ENCODE results near the gene NENF. TPM values are rescaled to one million over a fixed set of nuclear protein-coding genes. Genes with fewer than 3 reads are reported as not detected.

The NENF gene
- polyA plus RNA-seq, 1 of the 3 experiments (the other 2 are of a cell fraction), result 78.7 TPM

DNA sequence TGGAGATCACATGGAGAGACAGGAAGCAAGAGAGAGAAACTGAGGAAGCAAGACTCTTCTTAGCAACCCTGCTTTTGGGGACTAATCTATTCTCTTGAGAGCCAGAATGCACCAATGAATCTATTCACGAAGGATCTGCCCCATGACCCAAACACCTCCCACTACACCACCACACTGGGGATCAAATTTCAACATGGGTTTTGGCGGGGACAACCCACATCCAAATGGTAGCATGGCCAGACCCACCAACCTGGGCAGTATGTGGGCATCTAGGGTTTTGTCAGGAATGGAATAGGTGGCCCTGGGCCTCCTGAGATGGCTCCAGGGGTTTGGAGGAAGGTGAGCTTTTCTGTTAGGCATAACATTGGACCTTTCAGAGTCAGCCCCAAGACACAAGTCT, 33.7 kb downstream of the NENF start:
- POLR2A ChIA-PET, result no interaction called here

DNA sequence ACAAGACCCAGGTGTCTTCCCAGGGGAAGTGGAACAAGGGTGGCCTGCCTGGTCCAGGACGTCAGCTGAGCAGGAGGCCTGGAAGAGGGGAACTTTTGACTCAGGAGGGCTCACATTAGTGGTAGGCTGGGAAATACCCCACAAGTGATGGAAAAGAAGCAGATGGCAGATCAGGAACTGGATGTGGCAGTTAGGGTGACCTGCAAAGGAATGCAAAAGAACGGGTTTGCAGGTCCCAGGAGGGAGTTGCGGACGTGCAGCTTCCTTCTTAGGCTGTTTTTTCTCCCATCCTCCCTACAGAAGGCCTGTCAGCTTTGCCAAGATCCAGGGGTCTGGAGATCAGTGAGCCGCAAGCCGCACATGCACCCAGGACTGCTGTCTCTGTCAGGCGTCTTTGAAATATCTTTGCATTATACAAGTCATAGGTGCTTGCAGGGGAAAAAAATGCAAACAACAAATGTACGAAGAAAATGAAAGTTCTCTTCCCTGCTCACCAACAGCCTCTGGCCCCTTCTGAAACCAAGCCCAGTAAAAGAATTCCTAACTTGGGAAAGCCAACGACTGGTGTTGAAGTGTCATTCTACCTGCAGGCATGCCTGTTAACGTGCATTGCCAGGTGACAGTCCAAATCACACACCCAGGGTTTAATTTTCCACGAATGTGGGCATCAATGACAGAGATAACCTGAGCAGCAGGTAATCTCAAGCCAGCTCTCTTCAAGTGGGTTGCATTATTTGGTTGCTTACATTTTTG, 34.4 kb downstream of the NENF start:
- WGBS (ENCODE audit: low lambda C conversion rate), result 83% methylated on average over 11 of the region's 11 CpGs
- H3K27ac ChIP-seq (ENCODE audit: low read depth in 2 of 2, low read length in 1 of 2), result no peak overlapping the region
- H3K9ac ChIP-seq, result no peak overlapping the region
- H4K20me1 ChIP-seq (ENCODE audit: insufficient read depth), result no peaks in the 10 kb centered on the region
- TF ChIP-seq TAF1 (IDR thresholded peaks at IDR 0.05; ENCODE audit: borderline replicate concordance, low read depth, low read length) (no peak), TCF12 (IDR thresholded peaks at IDR 0.05) (no peak), RXRA (IDR thresholded peaks at IDR 0.05; ENCODE audit: borderline replicate concordance, low read depth) (no peak), GATA2 (CRISPR knock-in tag; IDR thresholded peaks at IDR 0.05) (no peak), MXI1 (IDR thresholded peaks at IDR 0.05; ENCODE audit: low read depth, low read length) (no peak), RFX5 (IDR thresholded peaks at IDR 0.05; ENCODE audit: low read length) (no peak), JUND (IDR thresholded peaks at IDR 0.05) (no peak)
- TF ChIP-seq, protein P1, sequence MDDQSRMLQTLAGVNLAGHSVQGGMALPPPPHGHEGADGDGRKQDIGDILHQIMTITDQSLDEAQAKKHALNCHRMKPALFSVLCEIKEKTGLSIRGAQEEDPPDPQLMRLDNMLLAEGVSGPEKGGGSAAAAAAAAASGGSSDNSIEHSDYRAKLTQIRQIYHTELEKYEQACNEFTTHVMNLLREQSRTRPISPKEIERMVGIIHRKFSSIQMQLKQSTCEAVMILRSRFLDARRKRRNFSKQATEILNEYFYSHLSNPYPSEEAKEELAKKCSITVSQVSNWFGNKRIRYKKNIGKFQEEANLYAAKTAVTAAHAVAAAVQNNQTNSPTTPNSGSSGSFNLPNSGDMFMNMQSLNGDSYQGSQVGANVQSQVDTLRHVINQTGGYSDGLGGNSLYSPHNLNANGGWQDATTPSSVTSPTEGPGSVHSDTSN (IDR thresholded peaks at IDR 0.05), result no peak
- TF ChIP-seq, protein P2, sequence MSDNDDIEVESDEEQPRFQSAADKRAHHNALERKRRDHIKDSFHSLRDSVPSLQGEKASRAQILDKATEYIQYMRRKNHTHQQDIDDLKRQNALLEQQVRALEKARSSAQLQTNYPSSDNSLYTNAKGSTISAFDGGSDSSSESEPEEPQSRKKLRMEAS (IDR thresholded peaks at IDR 0.05; ENCODE audit: low read depth), result no peak
- TF ChIP-seq, protein P3, sequence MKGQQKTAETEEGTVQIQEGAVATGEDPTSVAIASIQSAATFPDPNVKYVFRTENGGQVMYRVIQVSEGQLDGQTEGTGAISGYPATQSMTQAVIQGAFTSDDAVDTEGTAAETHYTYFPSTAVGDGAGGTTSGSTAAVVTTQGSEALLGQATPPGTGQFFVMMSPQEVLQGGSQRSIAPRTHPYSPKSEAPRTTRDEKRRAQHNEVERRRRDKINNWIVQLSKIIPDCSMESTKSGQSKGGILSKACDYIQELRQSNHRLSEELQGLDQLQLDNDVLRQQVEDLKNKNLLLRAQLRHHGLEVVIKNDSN (IDR thresholded peaks at IDR 0.05; ENCODE audit: borderline replicate concordance, low read depth), result no peak
- TF ChIP-seq, protein P4, sequence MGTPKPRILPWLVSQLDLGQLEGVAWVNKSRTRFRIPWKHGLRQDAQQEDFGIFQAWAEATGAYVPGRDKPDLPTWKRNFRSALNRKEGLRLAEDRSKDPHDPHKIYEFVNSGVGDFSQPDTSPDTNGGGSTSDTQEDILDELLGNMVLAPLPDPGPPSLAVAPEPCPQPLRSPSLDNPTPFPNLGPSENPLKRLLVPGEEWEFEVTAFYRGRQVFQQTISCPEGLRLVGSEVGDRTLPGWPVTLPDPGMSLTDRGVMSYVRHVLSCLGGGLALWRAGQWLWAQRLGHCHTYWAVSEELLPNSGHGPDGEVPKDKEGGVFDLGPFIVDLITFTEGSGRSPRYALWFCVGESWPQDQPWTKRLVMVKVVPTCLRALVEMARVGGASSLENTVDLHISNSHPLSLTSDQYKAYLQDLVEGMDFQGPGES (IDR thresholded peaks at IDR 0.05; ENCODE audit: low read depth, low read length), result no peak
- TF ChIP-seq, protein P5, sequence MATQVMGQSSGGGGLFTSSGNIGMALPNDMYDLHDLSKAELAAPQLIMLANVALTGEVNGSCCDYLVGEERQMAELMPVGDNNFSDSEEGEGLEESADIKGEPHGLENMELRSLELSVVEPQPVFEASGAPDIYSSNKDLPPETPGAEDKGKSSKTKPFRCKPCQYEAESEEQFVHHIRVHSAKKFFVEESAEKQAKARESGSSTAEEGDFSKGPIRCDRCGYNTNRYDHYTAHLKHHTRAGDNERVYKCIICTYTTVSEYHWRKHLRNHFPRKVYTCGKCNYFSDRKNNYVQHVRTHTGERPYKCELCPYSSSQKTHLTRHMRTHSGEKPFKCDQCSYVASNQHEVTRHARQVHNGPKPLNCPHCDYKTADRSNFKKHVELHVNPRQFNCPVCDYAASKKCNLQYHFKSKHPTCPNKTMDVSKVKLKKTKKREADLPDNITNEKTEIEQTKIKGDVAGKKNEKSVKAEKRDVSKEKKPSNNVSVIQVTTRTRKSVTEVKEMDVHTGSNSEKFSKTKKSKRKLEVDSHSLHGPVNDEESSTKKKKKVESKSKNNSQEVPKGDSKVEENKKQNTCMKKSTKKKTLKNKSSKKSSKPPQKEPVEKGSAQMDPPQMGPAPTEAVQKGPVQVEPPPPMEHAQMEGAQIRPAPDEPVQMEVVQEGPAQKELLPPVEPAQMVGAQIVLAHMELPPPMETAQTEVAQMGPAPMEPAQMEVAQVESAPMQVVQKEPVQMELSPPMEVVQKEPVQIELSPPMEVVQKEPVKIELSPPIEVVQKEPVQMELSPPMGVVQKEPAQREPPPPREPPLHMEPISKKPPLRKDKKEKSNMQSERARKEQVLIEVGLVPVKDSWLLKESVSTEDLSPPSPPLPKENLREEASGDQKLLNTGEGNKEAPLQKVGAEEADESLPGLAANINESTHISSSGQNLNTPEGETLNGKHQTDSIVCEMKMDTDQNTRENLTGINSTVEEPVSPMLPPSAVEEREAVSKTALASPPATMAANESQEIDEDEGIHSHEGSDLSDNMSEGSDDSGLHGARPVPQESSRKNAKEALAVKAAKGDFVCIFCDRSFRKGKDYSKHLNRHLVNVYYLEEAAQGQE (IDR thresholded peaks at IDR 0.05; ENCODE audit: low read depth, low read length), result no peak
- H3K9me2 ChIP-seq, result no peaks in the 10 kb centered on the region
- no peak overlapping the region for H3K4me2 ChIP-seq
- no peak overlapping the region for H3K4me3 ChIP-seq (ENCODE audit: low read depth in 2 of 2, low read length in 1 of 2)
- CTCF ChIA-PET, result interaction anchor here (0.8 to 7.7 kb wide), 4 partner anchors 9 to 432 kb away, joined by 3 to 72 read pairs (median 26); partner anchors contain the start of genes DTL and INTS7
- no peaks in the 10 kb centered on the region for H3K36me3 ChIP-seq (replicated peaks in 1 of 2; ENCODE audit: control insufficient read depth in 1 of 2, insufficient read depth in 2 of 2, low read length in 1 of 2)
- DNase-seq, result no peak
- POLR2A ChIA-PET, result no interaction called here
- H3K9me3 ChIP-seq, result no peaks in the 10 kb centered on the region
- H3F3A ChIP-seq (replicated peaks; ENCODE audit: insufficient read depth), result no peaks in the 10 kb centered on the region
- no peaks in the 10 kb centered on the region for H3K4me1 ChIP-seq (ENCODE audit: control insufficient read depth in 1 of 2, insufficient read depth in 2 of 2, low read depth in 1 of 2, low read length in 1 of 2)
- H3K79me2 ChIP-seq (ENCODE audit: insufficient read depth), result no peaks in the 10 kb centered on the region
- H3K27me3 ChIP-seq (ENCODE audit: insufficient read depth), result no peaks in the 10 kb centered on the region
- no peak overlapping the region for H2AFZ ChIP-seq (ENCODE audit: low read depth)

More for the DNA sequence above, 33.7 kb downstream of the NENF start:
- no peak for DNase-seq
- WGBS (ENCODE audit: low lambda C conversion rate), result 87% methylated on average over 2 of the region's 2 CpGs
- Histone ChIP-seq H4K20me1 (ENCODE audit: insufficient read depth) (no peaks in the 10 kb centered on the region), H3K4me3 (ENCODE audit: low read depth in 2 of 2, low read length in 1 of 2) (no peak overlapping the region), H3K27me3 (ENCODE audit: insufficient read depth) (no peaks in the 10 kb centered on the region), H3K4me2 (no peak overlapping the region), H3K9me3 (no peaks in the 10 kb centered on the region), H3K79me2 (ENCODE audit: insufficient read depth) (no peaks in the 10 kb centered on the region), H3K9ac (no peak overlapping the region), H3K36me3 (replicated peaks in 1 of 2; ENCODE audit: control insufficient read depth in 1 of 2, insufficient read depth in 2 of 2, low read length in 1 of 2) (no peaks in the 10 kb centered on the region), H3K4me1 (ENCODE audit: control insufficient read depth in 1 of 2, insufficient read depth in 2 of 2, low read depth in 1 of 2, low read length in 1 of 2) (no peaks in the 10 kb centered on the region), H3K27ac (ENCODE audit: low read depth in 2 of 2, low read length in 1 of 2) (no peak overlapping the region), H2AFZ (ENCODE audit: low read depth) (no peak overlapping the region), H3F3A (replicated peaks; ENCODE audit: insufficient read depth) (no peaks in the 10 kb centered on the region), H3K9me2 (no peaks in the 10 kb centered on the region)
- TF ChIP-seq EP300 (IDR thresholded peaks at IDR 0.05; ENCODE audit: borderline replicate concordance in 1 of 2, low read depth in 1 of 2, low read length in 1 of 2) (no peak), TCF12 (IDR thresholded peaks at IDR 0.05) (no peak), RAD21 (IDR thresholded peaks at IDR 0.05; ENCODE audit: low read length) (no peak), FOSL2 (IDR thresholded peaks at IDR 0.05; ENCODE audit: borderline replicate concordance, low read depth) (no peak), FOXM1 (IDR thresholded peaks at IDR 0.05; ENCODE audit: low read depth) (no peak), POLR2AphosphoS5 (IDR thresholded peaks at IDR 0.05; ENCODE audit: low read depth, low read length) (no peak), TAF1 (IDR thresholded peaks at IDR 0.05; ENCODE audit: borderline replicate concordance, low read depth, low read length) (no peak), RXRA (IDR thresholded peaks at IDR 0.05; ENCODE audit: borderline replicate concordance, low read depth) (no peak)
- TF ChIP-seq, protein P3 (IDR thresholded peaks at IDR 0.05; ENCODE audit: borderline replicate concordance, low read depth), result no peak
- CTCF ChIA-PET, result interaction anchor here (4.4 to 7.7 kb wide), 3 partner anchors 11 to 396 kb away, joined by 24 to 72 read pairs (median 29); no protein-coding TSS in a partner anchor

Data from SK-N-SH (cell line).